HFFc6 (cell line): ENCODE data around the gene DCHS1. TPM values are rescaled to one million over a fixed set of nuclear protein-coding genes. Genes with fewer than 3 reads are reported as not detected.

ENCODE experiments used
- DNase-seq: peaks from one replicate; pipeline ENCODE4 v3.0.0-alpha.2; 2018
- H3K27ac Mint-ChIP-seq: 2 replicates; pipeline ENCODE4 v1.8.0; 2020; ENCODE audit warnings: mild to moderate bottlenecking, mixed read lengths
- H3K27me3 Mint-ChIP-seq: 2 replicates; pipeline ENCODE4 v1.8.0; 2021; ENCODE audit warnings: mild to moderate bottlenecking, moderate library complexity, mixed read lengths; ENCODE audit not compliant: insufficient read depth
- H3K36me3 Mint-ChIP-seq: 2 replicates; pipeline ENCODE4 v1.8.0; 2021; ENCODE audit warnings: low read depth, mixed read lengths
- H3K4me1 Mint-ChIP-seq: 2 replicates; pipeline ENCODE4 v1.8.0; 2020; ENCODE audit warnings: low read depth, mixed read lengths
- H3K4me3 Mint-ChIP-seq: 2 replicates; pipeline ENCODE4 v1.8.0; 2020; ENCODE audit warnings: mild to moderate bottlenecking, moderate library complexity, mixed read lengths
- H3K9me3 Mint-ChIP-seq: 2 replicates; pipeline ENCODE4 v1.8.0; 2020; ENCODE audit warnings: mild to moderate bottlenecking, mixed read lengths
- total RNA-seq, 6 experiments: library from RNA; stranded (reverse); fragmentation: NEBNext Ultra II Directional; extraction: Animal tissue kit (Norgen Biotek cat#: 25700); gene quantifications; 2 replicates in 1 of 6; 3 replicates in 5 of 6; pipeline ENCODE4 v1.2.3, GENCODE V29; 2021
- TF ChIP-seq, protein P1 (sequence below): fragments of 200-600 bp; sonication (generic); IDR thresholded peaks from 2 replicates; pipeline ENCODE4 v1.5.0; 2021; ENCODE audit warnings: antibody characterized with exemption, mild to moderate bottlenecking

DCHS1 gene
- total RNA-seq, 6 experiments from 2014 or later = 1.4 to 2.8 (median 2.3) TPM

DNA sequence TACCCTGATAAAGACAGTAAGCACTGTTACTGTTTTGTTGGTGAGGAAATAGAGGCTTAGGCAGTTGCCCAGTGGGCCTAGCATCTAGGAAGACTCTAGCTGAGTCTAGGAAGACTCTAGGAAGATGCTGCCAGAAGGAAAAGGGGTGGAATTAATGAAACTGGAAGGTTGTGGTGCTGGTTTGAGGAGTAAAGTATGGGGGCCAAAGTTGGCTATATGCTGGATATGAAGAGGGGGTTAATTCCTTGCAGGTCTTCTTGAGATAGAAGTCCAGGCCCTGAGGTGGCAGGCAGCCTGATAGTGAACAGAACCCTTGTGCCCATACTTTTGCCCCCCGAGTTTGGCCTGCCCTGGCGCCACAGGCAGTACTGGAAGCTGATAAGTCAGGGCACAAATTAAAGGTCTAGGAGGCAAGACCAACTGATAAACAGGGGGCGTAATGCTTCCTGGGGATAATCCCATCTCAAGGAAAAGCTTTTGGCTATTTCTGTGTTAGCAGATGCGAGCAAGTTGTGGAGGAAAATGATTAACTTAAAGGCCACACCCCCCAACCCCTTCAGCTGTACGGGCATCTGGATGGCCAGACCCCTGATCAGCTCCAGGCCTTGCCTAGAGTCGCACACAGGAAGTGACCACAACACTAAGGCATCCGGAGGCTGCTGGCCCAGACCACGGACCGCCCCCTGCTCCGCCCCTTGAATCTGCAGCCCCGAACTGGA lies 49.0 kb downstream of the DCHS1 start:
- Mint-ChIP-seq H3K4me1 (peaks cover 45% of the 10 kb centered on the region), H3K36me3 (peaks cover 48% of the 10 kb centered on the region), H3K27ac (no peak overlapping the region; the same call in 1 of the 2 replicates), H3K27me3 (peaks cover 2% of the 10 kb centered on the region), H3K4me3 (no peak overlapping the region), H3K9me3 (no peaks in the 10 kb centered on the region)
- peak; percentile 87 for DNase-seq
- TF ChIP-seq, protein P1, sequence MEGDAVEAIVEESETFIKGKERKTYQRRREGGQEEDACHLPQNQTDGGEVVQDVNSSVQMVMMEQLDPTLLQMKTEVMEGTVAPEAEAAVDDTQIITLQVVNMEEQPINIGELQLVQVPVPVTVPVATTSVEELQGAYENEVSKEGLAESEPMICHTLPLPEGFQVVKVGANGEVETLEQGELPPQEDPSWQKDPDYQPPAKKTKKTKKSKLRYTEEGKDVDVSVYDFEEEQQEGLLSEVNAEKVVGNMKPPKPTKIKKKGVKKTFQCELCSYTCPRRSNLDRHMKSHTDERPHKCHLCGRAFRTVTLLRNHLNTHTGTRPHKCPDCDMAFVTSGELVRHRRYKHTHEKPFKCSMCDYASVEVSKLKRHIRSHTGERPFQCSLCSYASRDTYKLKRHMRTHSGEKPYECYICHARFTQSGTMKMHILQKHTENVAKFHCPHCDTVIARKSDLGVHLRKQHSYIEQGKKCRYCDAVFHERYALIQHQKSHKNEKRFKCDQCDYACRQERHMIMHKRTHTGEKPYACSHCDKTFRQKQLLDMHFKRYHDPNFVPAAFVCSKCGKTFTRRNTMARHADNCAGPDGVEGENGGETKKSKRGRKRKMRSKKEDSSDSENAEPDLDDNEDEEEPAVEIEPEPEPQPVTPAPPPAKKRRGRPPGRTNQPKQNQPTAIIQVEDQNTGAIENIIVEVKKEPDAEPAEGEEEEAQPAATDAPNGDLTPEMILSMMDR = no peak

DNA sequence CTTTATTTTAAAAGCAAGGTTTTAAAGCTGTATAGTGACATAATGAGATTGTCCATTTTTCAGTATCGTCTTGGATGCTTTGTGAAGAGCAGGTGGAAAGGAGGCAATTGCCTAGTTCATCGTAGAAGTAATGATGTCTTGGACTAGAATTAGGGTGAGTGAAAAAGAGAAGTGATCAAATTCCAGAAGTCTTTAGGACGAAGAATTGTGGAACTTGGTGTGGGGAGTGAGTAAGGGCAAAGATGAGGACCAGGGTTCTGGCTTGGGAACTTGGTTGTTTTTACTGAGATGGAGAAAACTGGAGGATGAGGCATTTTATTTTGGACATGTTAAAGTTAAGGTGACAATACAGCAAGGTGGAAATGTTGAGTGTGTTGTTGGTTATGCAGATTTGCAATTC lies 50.8 kb downstream of the DCHS1 start:
- peaks cover 33% of the 10 kb centered on the region for H3K36me3 Mint-ChIP-seq
- H3K27ac Mint-ChIP-seq = no peak overlapping the region
- H3K4me1 Mint-ChIP-seq = peaks cover 28% of the 10 kb centered on the region
- no peak for DNase-seq
- no peaks in the 10 kb centered on the region for H3K9me3 Mint-ChIP-seq
- no peak overlapping the region for H3K4me3 Mint-ChIP-seq
- H3K27me3 Mint-ChIP-seq = no peaks in the 10 kb centered on the region; the same call in 1 of the 2 replicates
- TF ChIP-seq, protein P1 = no peak

DNA sequence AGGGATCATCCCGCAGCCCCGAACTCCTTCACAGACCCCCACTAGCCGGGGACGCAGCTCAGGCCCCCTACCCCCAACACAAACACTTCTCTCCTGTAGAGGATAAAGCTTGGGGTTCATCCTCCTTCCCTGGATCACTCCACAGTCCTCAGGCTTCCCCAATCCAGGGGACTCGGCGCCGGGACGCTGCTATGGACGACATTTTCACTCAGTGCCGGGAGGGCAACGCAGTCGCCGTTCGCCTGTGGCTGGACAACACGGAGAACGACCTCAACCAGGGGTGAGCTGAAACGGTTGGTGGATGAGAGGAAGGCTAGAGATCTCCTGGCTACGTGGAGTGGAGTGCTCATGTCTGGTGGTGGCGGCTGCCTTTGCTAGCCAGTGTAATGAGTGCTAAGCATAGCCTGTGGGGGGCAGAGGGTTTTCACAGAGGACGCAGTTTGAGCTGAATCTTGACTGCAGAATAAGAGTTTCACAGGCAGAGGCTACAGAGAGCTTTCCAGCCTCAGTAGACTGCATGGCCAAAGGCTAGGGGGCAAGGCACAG lies 51.5 kb downstream of the DCHS1 start:
- TF ChIP-seq, protein P1 = peak; percentile 37; the same call in 1 of the 2 replicates
- Mint-ChIP-seq H3K4me1 (peaks cover 22% of the 10 kb centered on the region), H3K27me3 (no peaks in the 10 kb centered on the region; the same call in 1 of the 2 replicates), H3K4me3 (no peak overlapping the region), H3K9me3 (no peaks in the 10 kb centered on the region), H3K27ac (no peak overlapping the region), H3K36me3 (peaks cover 31% of the 10 kb centered on the region)
- DNase-seq = peak; percentile 67

DNA sequence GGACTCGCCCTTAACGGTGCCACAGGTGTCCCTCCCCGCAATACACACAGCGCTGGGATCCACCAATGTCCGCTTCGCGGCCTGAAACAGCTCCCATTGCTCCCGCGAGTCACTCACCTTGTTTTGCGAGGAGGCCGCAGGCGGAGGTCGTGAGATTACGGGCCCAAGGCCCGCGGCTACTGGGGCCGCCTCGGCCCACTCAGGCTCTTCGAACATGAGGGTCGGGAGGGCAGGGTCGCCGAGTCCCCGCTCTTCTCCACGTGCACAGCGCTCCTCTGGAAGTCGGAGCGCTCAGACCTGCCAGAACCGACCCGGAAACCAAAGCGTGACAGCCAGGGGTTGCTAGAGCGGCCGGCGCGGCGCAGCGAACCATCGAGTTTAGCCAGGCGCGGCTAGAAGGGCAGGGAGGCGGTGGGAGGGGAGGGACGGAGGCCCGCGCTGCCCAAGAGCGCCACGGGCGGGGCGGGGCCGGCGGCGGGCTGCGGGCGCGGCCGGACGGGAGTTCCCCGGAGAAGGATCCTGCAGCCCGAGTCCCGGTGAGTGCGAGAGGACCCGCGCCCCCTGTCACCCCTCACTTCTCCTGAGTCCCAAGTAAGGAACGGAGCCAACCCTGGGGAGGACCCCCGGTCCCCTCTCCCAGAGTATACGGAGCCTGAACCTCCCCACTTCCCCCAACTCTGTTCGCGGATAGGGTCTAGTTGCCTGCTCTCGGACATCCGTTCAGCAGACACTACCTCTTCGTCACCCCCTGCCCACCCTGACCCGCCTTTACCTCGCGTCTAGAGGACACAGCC lies 52.1 kb downstream of the DCHS1 start, which contains the start of the genes ILK and RRP8:
Gene ILK, plus strand, starts transcription at position 488 of the 794 bp plus-strand sequence. CDS start 498 bp downstream, outside the sequence.
Gene RRP8, minus strand, starts transcription at position 330 of the 794 bp plus-strand sequence. Its CDS starts 114 bp downstream, at position 216.
- Mint-ChIP-seq H3K4me1 (peaks cover 15% of the 10 kb centered on the region), H3K4me3 (no peak within 1 kb of the TSS), H3K27me3 (no peaks in the 10 kb centered on the region; the same call in 1 of the 2 replicates), H3K27ac (no peak within 1 kb of the TSS), H3K36me3 (peaks cover 31% of the 10 kb centered on the region), H3K9me3 (no peaks in the 10 kb centered on the region)
- peak; percentile 88 for DNase-seq
- TF ChIP-seq, protein P1 = peak; percentile 34; the same call in 1 of the 2 replicates

DNA sequence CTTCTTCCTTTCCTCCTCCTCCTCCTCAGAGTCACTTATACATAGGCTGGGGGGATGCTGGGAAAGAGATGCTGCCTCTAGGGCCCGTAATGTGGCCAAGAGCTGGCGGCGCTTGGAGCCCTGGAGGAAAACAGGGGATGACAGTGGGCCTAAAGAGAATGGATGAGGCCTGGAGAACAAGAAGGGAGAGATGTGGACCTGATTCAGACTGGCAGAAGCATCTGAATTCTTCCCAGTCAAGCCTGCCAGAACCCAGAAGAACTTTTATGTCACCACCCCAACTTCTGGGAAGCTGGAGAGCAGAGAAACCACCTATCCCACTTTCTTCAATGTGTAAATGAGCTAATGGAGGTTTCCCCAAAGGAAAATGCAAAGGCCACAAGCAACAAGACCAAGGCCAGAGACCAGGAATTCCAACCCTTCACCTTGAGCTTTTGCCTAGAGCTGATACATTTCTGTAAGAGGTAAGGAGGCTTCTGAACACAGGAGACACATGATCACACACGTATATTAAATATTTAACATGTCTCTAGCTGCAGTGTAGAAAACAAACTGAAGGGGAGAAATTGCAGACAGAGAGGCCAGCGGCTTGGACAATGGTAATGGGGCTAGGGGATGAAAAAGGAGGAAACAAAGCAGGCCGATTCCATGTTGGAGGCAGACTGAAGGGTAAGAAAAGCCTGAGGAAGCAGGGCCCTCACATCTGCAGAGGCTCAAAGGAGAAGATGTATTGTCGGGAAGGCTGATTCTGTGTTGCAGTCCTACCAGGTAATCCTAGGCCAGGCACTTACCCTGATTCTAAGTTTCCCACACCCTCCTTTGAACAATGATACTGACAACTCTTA lies 53.3 kb downstream of the DCHS1 start:
- H3K4me3 Mint-ChIP-seq = no peak overlapping the region
- H3K27me3 Mint-ChIP-seq = no peaks in the 10 kb centered on the region; the same call in 1 of the 2 replicates
- H3K36me3 Mint-ChIP-seq = peaks cover 29% of the 10 kb centered on the region
- DNase-seq = no peak
- H3K27ac Mint-ChIP-seq = no peak overlapping the region
- peaks cover 11% of the 10 kb centered on the region for H3K4me1 Mint-ChIP-seq
- TF ChIP-seq, protein P1 = no peak
- H3K9me3 Mint-ChIP-seq = no peaks in the 10 kb centered on the region
